LNCAP (cell line): Measurements from ENCODE around the gene TSPAN15.

Source experiments
- CTCF ChIP-seq: fragments of 450-650 bp; IDR thresholded peaks from 2 replicates; pipeline ENCODE4 v1.5.1; 2017; ENCODE audit warnings: mild to moderate bottlenecking

TSPAN15 gene

GRCh38 chr10:69418052-69418752 lies 33.1 kb upstream of the TSPAN15 start:
- no peak for TF ChIP-seq CTCF

GRCh38 chr10:69419096-69419743 lies 32.0 kb upstream of the TSPAN15 start:
- no peak for TF ChIP-seq CTCF

GRCh38 chr10:69419744-69420126 lies 31.5 kb upstream of the TSPAN15 start:
- no peak for TF ChIP-seq CTCF

GRCh38 chr10:69421611-69422308 lies 29.5 kb upstream of the TSPAN15 start:
- TF ChIP-seq CTCF, result no peak

GRCh38 chr10:69422676-69423075 lies 28.6 kb upstream of the TSPAN15 start:
- no peak for TF ChIP-seq CTCF

- no peak for TF ChIP-seq CTCF
Observed at GRCh38 chr10:69425041-69425440, 26.2 kb upstream of the TSPAN15 start.

GRCh38 chr10:69425511-69426298 lies 25.6 kb upstream of the TSPAN15 start:
- TF ChIP-seq CTCF, result no peak
